Spleen (tissue), 11 donors: Measurements from ENCODE around the gene PRDM16. TPM values are rescaled to one million over a fixed set of nuclear protein-coding genes. Genes with fewer than 3 reads are reported as not detected.

Experiments
- DNase-seq: peaks from one replicate; pipeline ENCODE4 v3.0.0-alpha.2; 2020
- H3K27ac ChIP-seq, 8 donors: fragments of 200-600 bp; sonication (generic) in 7 of 8; 1 replicate in 4 of 8; 2 replicates in 4 of 8; pipeline versions ENCODE4 v1.5.0 to v1.8.0; 2016 to 2021; ENCODE audit warnings: inconsistent platforms in 4 of 8, mild to moderate bottlenecking in 4 of 8, moderate library complexity in 1 of 8
- H3K27me3 ChIP-seq, 7 donors: fragments of 200-600 bp; sonication (generic) in 6 of 7; replicated peaks in 1 of 7; 1 replicate in 4 of 7; 2 replicates in 3 of 7; pipeline versions ENCODE4 v1.5.0 to v1.8.0; 2016 to 2021; ENCODE audit warnings: inconsistent platforms in 3 of 7, mild to moderate bottlenecking in 1 of 7
- H3K36me3 ChIP-seq, 6 donors: fragments of 200-600 bp; sonication (generic) in 5 of 6; 1 replicate in 4 of 6; 2 replicates in 2 of 6; pipeline versions ENCODE4 v1.5.0 to v1.8.0; 2016 to 2021; ENCODE audit warnings: inconsistent platforms in 2 of 6
- H3K4me1 ChIP-seq, 6 donors: fragments of 200-600 bp; sonication (generic) in 5 of 6; 1 replicate in 3 of 6; 2 replicates in 3 of 6; pipeline versions ENCODE4 v1.5.0 to v1.8.0; 2016 to 2021; ENCODE audit warnings: inconsistent platforms in 3 of 6
- H3K4me3 ChIP-seq, 8 donors: fragments of 200-600 bp; sonication (generic) in 7 of 8; 1 replicate in 4 of 8; 2 replicates in 4 of 8; pipeline versions ENCODE4 v1.5.0 to v1.8.0; 2016 to 2021; ENCODE audit warnings: inconsistent platforms in 4 of 8, mild to moderate bottlenecking in 4 of 8, moderate library complexity in 2 of 8
- H3K9me3 ChIP-seq, 8 donors: fragments of 200-600 bp; sonication (generic) in 7 of 8; 1 replicate in 4 of 8; 2 replicates in 4 of 8; pipeline versions ENCODE4 v1.5.0 to v1.8.0; 2016 to 2021; ENCODE audit warnings: inconsistent platforms in 4 of 8
- POLR2A ChIP-seq, 3 donors: fragments of 450-650 bp; IDR thresholded peaks; one replicate each; pipeline ENCODE4 v1.5.1; 2017; ENCODE audit warnings: antibody characterized with exemption in 3 of 3, mild to moderate bottlenecking in 1 of 3
- POLR2AphosphoS5 ChIP-seq, 3 donors: sonication (generic); formaldehyde crosslinking; IDR thresholded peaks; one replicate each; pipeline ENCODE4 v1.5.1; 2017; ENCODE audit warnings: antibody characterized with exemption in 3 of 3
- WGBS, 5 donors: extraction: QIAGEN DNeasy Blood & Tissue Kit in 3 of 5; methylation state at CpG; one replicate each; pipeline versions ENCODE4 v1.1.5 to v1.1.7; 2013 to 2018; 5-methylcytosine and 5-hydroxymethylcytosine counted together
- intact Hi-C: fragments of 100-400 bp; cut with DNase I; formaldehyde crosslinking; loops from one replicate; pipeline ENCODE4 v1.15.0; 2023; ENCODE audit warnings: low total_unique reads
- polyA plus RNA-seq, 3 donors: library from polyadenylated mRNA; stranded (reverse); fragments of 200-250 nt; gene quantifications; one replicate each; pipeline ENCODE4 v1.2.1, GENCODE V29; 2013
- total RNA-seq, 7 donors: library from RNA; depleted of rRNA in 3 of 7; stranded (reverse); fragments of >200 nt in 3 of 7; fragmentation: NEBNext Ultra II Directional in 4 of 7; extraction: Animal tissue kit (Norgen Biotek cat#: 25700) in 4 of 7; gene quantifications; one replicate each; pipeline versions ENCODE4 v1.1.0 to v1.2.1, GENCODE V29; 2016 to 2021
- TF ChIP-seq, protein P1 (sequence below), 11 experiments: fragments of 200-600 bp in 7 of 11; fragments of 450-650 bp in 4 of 11; sonication (generic) in 4 of 11; IDR thresholded peaks in 8 of 11; conservative IDR thresholded peaks in 3 of 11; 1 replicate in 7 of 11; 2 replicates in 4 of 11; pipeline versions ENCODE4 v1.4.0 to v1.8.0; 2016 to 2021; ENCODE audit warnings: antibody characterized with exemption in 11 of 11, inconsistent platforms in 4 of 11, mild to moderate bottlenecking in 1 of 11
- donor health status: healthy with polysubstance abuse.
- donor health status: DM: no; HTN: no; CAD: no; lungs with moderate emphysema.
- donor health status: DM: no; HTN: no; CAD: no.
- donor health status: Bipolar disorder and iron deficiency.
- donor health status: healthy.
- donor health status: DM: no; HTN: no; CAD: no.
- donor health status: DM: yes; HTN: yes; CAD: no.

PRDM16 gene
- total and polyA plus RNA-seq, 10 donors, result 0.43 to 3.2 (median 1.4) TPM

DNA sequence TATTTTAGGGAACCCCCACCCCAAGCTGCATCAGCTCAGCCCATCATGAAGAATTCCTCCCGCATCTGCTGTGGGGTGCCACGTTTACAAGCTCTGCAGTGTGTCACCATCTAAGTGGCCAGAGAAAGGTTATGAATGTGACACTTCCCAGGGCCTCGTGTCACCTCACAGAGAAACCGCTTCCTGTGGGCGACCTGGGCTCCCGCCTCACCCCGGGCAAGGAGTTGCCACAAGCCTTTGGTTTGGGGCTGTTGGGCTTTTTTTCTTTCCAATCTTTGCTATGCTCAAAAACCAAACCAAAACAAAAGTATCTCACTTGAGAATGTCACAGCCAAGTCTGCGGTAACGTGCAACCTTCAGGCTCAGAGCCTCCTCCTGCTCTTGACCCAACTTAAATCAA, 303.3 kb downstream of the PRDM16 start:
- H3K36me3 ChIP-seq, result no peaks in the 10 kb centered on the region
- no peak overlapping the region for H3K27ac ChIP-seq
- no peak for TF ChIP-seq POLR2A (IDR thresholded peaks at IDR 0.05)
- TF ChIP-seq POLR2AphosphoS5 (IDR thresholded peaks at IDR 0.05), result no peak
- TF ChIP-seq, protein P1, sequence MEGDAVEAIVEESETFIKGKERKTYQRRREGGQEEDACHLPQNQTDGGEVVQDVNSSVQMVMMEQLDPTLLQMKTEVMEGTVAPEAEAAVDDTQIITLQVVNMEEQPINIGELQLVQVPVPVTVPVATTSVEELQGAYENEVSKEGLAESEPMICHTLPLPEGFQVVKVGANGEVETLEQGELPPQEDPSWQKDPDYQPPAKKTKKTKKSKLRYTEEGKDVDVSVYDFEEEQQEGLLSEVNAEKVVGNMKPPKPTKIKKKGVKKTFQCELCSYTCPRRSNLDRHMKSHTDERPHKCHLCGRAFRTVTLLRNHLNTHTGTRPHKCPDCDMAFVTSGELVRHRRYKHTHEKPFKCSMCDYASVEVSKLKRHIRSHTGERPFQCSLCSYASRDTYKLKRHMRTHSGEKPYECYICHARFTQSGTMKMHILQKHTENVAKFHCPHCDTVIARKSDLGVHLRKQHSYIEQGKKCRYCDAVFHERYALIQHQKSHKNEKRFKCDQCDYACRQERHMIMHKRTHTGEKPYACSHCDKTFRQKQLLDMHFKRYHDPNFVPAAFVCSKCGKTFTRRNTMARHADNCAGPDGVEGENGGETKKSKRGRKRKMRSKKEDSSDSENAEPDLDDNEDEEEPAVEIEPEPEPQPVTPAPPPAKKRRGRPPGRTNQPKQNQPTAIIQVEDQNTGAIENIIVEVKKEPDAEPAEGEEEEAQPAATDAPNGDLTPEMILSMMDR (IDR thresholded peaks at IDR 0.05 in 8 of 11, conservative IDR thresholded peaks at IDR 0.05 in 3 of 11), result no peak
- peaks cover 0 to 20% (median 0%) of the 10 kb centered on the region in 6 donors for H3K4me1 ChIP-seq
- WGBS, 5 donors, result 23 to 45% (median 36%) methylated on average over 8 to 9 of the region's 9 CpGs
- no peak for DNase-seq
- H3K27me3 ChIP-seq, result peaks cover 0 to 70% (median 4%) of the 10 kb centered on the region in 7 donors
- intact Hi-C loops, result no loop called here
- no peaks in the 10 kb centered on the region for H3K9me3 ChIP-seq
- no peak overlapping the region for H3K4me3 ChIP-seq

DNA sequence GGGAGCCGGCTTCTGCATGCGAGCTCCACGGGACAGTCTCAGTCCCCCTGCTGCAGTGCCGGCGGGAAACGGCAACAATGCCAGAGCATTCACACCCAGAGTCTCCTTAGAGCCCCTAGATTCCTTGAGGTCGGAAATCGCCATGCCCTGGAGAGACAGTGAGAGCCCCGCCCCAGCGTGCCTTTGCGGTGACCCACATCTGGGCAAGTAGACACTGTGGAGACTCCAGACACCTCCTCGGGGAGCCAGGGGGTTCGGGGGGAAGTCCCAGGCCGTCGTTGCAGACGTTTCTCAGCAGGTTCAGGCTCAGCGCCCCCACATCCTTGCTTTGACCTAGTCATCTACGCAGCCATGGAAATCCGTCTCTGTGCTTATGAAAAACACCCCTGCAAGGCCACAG, 304.2 kb downstream of the PRDM16 start:
- no peak for DNase-seq
- WGBS, 5 donors, result 75 to 88% (median 83%) methylated on average over 18 to 19 of the region's 19 CpGs
- no peak overlapping the region for H3K27ac ChIP-seq
- TF ChIP-seq POLR2AphosphoS5 (IDR thresholded peaks at IDR 0.05) (no peak), POLR2A (IDR thresholded peaks at IDR 0.05) (no peak)
- TF ChIP-seq, protein P1 (IDR thresholded peaks at IDR 0.05 in 8 of 11, conservative IDR thresholded peaks at IDR 0.05 in 3 of 11), result no peak
- no peaks in the 10 kb centered on the region for H3K9me3 ChIP-seq
- intact Hi-C loops, result no loop called here
- H3K4me1 ChIP-seq, result peaks cover 0 to 20% (median 0%) of the 10 kb centered on the region in 6 donors
- no peaks in the 10 kb centered on the region for H3K36me3 ChIP-seq
- peaks cover 0 to 69% (median 4%) of the 10 kb centered on the region in 7 donors for H3K27me3 ChIP-seq
- H3K4me3 ChIP-seq, result no peak overlapping the region

DNA sequence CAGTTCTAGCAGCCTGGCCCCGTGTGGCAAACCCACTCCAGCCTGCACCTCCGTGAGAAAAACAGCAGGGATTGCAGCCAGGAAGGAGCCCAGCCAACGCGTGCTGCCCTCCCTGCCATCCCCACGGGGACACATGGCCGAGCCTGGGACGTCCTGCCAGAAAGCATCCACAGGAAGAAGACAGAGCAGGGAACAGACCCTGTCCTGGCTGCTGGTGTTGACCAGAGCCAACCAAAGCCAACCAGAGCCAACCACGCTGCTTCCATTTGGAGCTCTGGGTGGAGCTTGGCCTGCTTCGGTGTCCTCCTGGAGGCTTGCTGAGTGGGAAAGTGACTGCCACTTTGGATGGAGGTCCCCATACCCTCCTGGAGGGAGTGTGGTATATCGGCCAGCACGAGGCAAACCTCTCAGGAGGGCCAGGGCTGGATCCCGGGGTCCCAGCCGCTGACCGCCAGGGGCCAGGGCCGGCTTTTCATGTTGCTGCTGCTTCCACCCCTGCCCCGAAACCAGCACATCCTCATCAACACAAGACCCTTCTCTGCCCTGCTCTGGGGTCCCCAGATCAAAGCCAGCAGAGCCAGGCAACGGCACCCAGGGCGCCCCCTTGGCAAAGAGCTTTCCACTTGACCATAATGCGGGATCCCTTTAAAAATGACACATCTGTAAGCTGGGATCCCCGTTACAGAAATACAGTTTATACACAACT, 304.9 kb downstream of the PRDM16 start:
- no peak for DNase-seq
- Histone ChIP-seq H3K36me3 (no peaks in the 10 kb centered on the region), H3K27me3 (peaks cover 0 to 62% (median 4%) of the 10 kb centered on the region in 7 donors), H3K27ac (no peak overlapping the region), H3K4me3 (no peak overlapping the region), H3K9me3 (no peaks in the 10 kb centered on the region), H3K4me1 (peaks cover 0 to 20% (median 0%) of the 10 kb centered on the region in 6 donors)
- WGBS, 5 donors, result 81 to 88% (median 88%) methylated on average over 10 to 20 of the region's 20 CpGs
- TF ChIP-seq, protein P1 (IDR thresholded peaks at IDR 0.05 in 8 of 11, conservative IDR thresholded peaks at IDR 0.05 in 3 of 11), result no peak
- no peak for TF ChIP-seq POLR2A (IDR thresholded peaks at IDR 0.05)
- TF ChIP-seq POLR2AphosphoS5 (IDR thresholded peaks at IDR 0.05), result no peak
- intact Hi-C loops, result no loop called here

DNA sequence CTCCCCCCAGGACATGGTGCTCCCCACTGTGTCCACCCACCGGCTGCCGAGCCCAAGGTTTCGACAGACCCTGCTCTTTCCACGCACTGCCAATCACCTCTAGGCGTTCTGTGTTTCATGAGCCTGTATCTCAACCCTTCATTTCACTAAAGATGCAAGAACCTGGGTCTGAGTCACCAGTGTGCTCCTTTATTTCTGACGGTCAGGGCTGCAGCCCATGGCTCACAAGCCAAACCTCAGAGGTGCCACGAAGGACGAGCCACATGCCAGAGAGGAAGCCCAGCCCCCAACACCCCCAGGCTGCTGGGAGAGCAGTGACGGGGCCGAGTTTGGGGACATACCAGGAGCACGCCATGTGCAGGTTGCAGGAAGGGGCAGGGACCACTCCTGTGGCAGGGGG, 306.2 kb downstream of the PRDM16 start:
- 59 to 75% (median 66%) methylated on average over 11 of the region's 11 CpGs for WGBS, 5 donors
- H3K4me3 ChIP-seq, result no peak overlapping the region
- peaks cover 0 to 20% (median 0%) of the 10 kb centered on the region in 6 donors for H3K4me1 ChIP-seq
- H3K27ac ChIP-seq, result no peak overlapping the region
- no peaks in the 10 kb centered on the region for H3K9me3 ChIP-seq
- TF ChIP-seq POLR2AphosphoS5 (IDR thresholded peaks at IDR 0.05) (no peak), POLR2A (IDR thresholded peaks at IDR 0.05) (no peak)
- TF ChIP-seq, protein P1 (IDR thresholded peaks at IDR 0.05 in 8 of 11, conservative IDR thresholded peaks at IDR 0.05 in 3 of 11), result no peak
- no peak for DNase-seq
- no peaks in the 10 kb centered on the region for H3K36me3 ChIP-seq
- H3K27me3 ChIP-seq, result peaks cover 0 to 60% (median 4%) of the 10 kb centered on the region in 7 donors
- intact Hi-C loops, result no loop called here
